DND-41 (cell line): Measurements from ENCODE around the gene CUBN.

ENCODE experiments used
- CTCF ChIP-seq: IDR thresholded peaks from 2 replicates; pipeline ENCODE4 v1.5.1; 2012; ENCODE audit warnings: borderline replicate concordance, low read length, moderate library complexity, mild to moderate bottlenecking; ENCODE audit not compliant: poor library complexity, severe bottlenecking; ENCODE audit errors: extremely low read depth
- EZH2 ChIP-seq: IDR thresholded peaks from 3 replicates; pipeline ENCODE4 v1.6.1; 2012; ENCODE audit warnings: borderline replicate concordance, low read depth, mild to moderate bottlenecking, moderate library complexity, low read length, inconsistent platforms; ENCODE audit not compliant: severe bottlenecking

GRCh38 chr10:16960551-16960950 lies 169.1 kb downstream of the CUBN start:
- TF ChIP-seq CTCF = no peak
- no peak for TF ChIP-seq EZH2
